HG03097 (cell line): ENCODE data around the gene THBS1.

Source experiments
- ATAC-seq: cut with Tn5 transposase; IDR thresholded peaks from one replicate; pipeline ENCODE4 v1.9.1; 2021; ENCODE audit not compliant: unreplicated experiment, low FRiP score

THBS1 gene

DNA sequence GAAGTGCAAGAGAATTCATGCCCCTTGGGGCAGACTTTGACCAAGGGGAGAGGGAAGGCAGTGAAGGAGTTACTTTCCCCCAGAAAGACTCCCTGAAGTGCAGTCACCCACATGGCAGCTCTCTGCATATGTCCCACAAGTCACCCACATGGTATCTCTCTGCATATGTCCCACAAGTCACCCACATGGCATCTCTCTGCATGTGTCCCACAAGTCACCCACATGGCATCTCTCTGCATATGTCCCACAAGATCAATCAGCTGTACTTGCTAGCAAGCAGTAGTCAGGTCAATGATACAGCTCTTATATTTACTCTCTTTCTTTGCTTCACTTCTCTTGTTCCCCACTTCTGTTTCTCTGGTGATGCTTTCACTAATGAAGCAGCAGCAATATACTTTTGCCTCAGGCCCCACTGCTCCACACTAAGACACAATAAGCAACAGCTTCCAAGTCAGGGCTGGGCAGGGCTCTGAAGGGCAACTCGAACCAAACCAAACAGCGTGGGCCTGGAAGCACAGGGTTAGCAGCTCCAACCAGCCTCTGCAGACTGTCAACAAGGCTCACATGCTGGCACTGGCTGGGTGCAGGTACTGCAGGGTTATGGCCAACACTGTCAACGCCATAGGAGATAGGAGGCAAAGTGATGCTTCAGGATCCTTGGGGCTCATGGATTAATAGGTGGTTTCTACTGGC, 46.7 kb downstream of the THBS1 start:
- no peak for ATAC-seq

DNA sequence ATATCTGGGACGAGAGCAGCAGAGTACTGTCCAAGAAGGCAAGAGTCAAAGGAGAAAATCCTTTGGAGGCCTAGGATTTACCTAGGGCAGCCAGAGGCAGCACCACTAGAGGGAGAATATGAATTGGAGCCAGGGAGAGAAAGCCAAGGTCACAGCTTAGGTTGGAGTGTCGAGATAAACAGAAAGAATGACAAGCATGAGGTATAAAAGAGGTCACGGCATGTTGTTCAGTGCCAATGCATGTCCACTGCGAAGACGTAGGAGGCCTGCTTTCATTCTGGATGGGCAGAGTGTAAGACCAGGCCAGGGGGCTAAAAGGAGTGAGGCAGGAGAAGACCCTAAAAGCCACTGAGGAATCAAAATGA, 47.2 kb downstream of the THBS1 start:
- no peak for ATAC-seq

DNA sequence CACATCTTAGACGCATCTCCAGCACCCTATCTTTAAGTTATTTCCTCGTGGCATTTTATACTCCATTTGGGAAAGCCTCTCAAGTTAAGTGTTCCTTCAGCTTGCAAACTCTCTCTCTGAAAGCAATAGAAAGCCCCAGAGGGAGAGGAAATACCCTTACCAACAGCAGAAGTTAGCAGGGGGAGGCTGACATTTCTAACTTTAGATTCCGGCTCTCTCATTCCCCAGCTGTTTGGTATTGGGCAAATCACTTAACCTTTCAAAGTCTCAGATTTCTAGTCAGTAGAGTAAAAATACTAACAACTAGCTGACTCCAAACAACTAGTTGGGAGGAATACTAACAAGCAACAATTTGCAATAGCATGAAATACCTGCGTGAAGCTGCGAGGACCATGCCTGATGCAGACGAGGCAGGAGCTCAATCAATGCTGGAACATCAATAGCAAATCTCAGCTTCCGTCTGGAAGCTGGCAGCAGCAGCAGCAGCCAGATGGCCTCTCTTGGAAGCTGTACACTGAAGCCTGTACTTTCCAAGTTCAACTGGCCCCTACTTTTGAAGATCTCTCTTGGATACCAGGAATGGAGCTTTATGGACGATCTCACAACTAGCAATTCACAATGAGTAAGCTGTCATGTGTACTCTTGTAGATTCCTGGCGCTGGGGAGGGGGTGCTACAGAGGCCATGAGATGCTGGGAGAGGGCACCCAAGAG, 47.8 kb downstream of the THBS1 start:
- ATAC-seq: no peak

DNA sequence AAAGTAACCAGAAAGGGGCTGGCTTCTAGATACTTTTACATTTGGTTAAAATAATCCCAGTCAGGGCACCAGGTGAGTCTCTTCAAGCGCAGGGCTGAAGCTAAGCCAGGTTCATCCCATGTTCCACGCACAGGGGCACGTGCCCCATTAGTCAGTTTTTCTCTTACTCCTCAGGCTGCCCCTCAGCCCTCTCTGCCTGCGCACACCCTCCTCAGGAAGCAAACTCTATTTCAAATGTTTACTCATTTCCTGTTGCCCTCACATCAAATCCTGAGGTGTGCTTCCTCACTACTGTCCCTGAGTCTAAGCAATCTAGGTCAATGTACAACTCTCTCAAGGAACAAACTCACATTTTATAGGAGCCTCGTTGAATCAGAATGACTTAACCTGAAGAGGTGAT, 48.5 kb downstream of the THBS1 start:
- ATAC-seq: no peak

DNA sequence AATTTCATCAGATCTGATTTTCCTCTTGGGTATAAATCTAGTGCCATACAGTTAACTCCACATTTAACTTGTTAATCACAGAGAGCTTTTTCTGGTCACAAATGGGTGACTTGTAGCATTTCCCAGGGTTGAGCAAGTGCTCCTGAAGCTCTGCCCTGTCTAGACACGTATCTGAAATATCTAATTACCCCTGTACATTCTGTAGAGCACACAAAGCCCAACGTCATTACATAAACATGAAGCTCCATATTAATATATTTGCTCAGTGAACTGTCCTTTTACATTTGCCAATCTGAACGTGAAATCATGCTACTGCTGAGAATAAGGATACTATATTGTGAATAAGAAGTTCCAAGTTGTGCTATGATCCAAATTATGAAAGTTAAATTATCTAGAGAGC, 49.0 kb downstream of the THBS1 start:
- ATAC-seq: no peak

DNA sequence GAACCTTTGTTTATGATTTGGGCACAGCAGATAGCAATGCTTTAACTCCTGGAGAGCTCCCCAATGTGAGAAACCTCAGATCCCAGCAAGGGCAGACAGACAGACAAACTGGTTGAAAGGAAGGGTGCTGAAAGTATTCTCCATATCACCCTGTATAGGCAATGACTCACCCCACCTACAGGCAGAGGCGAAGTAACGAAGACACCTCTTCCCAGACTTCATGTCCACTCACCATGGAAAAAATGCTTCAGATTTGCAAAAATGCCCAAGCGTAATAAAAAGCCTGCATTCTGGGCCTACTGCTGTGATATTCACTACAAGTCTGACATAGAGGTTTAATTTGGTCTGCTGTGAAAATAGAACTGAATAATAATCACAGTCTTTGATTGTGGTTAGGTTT, 50.5 kb downstream of the THBS1 start:
- no peak for ATAC-seq

DNA sequence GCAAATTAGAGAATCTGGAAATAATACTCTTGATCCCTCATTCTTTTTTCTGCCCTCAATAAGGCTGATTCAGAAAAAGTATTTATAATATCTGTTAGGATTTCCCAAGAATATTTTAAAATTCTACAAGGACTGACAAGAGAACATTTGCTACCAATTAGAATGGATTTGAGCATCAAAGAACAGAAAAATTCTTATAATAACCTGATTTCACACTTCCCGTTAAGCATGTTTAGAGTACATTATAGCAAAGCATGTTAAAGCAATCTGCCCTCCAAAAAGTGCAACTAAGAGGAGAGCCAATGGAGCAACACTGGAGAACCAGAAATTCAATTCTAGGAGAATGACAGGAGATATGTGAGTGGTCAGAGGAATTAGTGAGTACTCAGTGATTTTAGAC, 57.2 kb downstream of the THBS1 start:
- no peak for ATAC-seq

DNA sequence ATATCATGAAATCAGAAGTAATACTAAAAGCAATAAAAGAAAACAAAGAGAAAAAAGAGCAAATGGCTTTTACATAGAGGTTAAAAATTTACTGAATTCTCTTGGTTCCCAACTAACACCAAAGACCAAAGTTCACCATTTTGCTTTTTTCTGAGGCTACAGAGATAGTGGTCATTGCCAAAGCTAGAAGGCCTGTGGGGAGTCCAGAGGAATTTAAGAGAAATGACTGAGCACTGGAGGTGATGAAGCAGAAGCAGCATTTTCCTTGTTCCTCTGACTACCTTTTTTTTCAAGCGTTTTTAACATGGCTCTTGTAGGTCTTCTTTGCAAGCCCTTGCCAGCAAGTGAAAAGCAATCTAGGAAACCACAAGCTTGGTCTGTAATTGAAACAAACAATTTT, 58.2 kb downstream of the THBS1 start:
- no peak for ATAC-seq

DNA sequence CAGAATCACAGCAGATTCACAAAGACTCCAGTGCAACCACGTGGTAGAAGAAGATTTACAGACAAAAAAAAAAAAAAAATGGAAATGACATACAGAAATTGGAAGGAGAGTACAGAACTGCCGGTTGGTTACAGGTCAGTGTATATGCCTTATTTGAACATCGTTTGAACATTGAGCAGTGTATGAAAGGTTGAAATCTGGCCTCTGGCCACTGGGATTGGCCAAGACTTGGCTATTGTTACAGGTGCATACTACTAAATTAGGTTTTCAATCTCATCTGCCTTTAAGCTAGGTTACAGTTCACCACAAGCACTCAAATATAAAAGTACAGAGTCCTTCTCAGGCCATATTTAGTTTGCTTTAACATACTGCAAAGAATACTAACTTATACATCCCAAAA, 59.8 kb downstream of the THBS1 start:
- ATAC-seq: no peak

DNA sequence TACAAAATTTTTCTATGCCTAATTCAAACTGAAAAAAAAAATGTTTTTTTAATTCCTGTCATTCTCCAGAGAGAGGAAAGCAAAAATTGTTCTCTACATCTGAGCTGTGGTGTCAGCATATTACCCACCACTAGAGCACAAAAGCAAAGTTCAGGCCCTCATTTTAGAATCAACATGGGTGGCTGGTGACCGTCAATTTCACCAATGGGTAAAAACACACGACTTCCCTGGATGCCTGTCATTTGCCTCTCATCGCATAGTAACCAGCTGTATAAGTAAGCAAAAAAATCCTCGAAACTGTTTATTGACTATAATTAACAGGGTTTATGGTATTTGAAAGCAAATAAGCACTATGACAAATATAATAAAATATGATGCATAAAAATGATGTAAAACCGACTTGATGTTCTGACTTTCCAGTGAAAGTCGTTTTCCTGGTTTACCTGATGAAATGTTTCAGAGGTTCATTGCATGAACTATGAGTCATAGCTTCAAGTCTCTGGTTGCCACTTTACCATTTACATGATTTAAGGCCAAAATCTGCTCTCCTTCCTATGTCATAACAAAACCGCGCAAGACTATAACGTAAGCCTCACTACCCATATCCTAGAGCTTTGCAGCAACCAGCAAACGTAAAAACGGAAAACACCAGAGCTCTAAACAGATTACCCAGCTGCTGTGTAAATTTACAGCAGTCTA, 60.5 kb downstream of the THBS1 start:
- no peak for ATAC-seq

DNA sequence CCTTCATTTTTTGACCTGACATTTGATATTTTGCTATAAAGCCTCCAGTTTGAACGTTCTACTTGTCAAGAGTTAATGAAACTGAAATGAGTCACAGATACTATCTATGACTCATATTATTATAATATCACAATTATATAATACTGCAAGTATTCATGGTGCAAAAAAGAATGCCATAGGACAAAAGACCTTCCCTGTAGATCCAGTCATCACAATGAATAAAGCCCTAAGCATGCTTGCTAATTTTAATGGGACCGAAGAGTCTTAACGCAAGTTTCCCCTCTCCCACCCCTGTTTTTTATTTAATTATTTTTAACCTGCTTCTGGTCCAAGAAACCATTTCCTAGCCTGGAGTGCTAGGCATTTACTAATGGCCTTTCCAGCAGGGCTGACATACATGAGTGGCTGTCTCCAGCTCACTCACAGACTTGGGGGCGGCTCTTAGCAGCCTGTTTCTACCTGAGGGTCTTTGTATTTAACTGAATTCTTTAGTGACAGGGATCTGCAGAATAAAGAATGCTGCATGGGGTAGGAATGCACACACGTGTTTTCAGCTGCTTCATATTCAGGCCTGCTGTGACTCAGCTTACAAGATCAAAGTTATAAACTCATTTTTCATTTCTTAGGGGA, 61.2 kb downstream of the THBS1 start:
- no peak for ATAC-seq

DNA sequence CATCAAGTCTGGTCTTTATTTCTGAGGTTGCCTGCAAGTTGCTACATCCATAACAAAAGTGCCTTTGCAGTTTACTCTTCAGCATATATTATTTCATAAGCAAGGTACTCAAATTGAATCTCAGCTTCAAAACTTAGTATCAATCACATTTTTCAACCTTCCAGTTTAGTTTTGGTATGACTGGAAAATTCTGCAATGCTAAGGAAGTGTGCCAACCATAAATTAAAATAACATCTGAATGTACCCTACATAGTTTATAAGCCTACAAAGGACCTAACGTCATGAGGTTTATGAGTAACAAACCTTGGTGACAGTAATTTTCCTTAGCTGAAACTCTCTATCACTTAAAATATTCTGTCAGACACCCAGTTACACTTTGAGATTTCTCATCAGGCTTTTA, 62.8 kb downstream of the THBS1 start:
- ATAC-seq: no peak

DNA sequence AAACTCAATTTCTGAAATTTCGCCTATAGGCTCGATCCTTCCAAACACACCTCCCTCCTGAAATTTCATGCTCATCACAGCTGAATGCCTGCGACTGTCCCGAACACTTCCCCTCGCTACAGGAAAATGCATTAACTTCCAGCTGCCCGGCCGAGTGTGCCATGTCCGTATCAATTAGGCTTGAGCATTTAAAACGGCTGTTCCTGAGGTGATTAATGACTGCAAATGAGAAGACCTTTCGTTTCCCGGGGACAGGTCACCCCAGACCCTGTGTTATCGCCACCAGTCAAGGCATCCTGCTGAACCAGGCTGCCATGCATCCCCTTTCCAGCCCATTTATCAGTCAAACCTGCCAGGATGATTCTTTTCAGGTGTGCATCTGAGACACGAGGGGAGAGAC, 63.3 kb downstream of the THBS1 start:
- no peak for ATAC-seq

DNA sequence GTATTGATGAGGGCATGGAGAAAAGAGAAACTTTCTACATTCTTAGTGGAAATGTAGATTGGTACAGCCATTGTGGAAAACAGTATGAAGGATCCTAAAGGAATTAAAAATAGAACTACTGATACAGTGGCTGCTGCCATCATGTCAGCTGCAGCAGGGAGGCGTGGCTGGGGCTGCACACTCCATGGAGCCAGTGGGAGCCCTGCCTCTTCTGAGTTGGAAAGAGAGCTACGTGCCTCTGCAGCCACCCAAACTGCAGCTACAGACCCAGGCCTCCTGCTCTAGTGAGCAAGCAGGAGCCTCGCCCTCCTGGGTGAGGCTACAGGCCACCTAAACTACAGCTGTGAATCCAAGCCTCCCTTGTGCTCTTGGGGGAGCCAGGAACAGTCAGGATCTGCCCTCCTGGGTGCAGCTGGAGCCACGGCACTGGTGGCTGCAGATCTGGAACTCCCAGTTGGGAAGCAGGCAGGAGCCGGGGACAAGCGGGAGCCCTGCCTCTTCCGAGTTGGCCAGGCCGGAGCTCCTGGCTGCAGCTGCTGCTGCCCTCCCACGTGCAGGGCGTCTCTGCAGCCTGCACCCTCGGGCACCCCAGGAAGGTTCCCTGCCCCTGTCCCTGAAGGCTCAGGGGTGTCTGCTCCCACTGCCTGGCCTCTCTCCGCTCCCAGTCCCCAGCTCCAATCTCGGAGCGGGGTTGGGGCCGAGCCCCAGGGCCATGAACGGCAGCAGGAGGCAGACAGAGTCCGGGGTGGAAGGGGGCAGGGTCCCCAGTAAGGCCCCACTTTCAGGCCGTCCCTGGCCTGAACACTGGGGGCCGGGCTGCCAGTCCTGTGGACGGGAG, 64.5 kb downstream of the THBS1 start:
- no peak for ATAC-seq

DNA sequence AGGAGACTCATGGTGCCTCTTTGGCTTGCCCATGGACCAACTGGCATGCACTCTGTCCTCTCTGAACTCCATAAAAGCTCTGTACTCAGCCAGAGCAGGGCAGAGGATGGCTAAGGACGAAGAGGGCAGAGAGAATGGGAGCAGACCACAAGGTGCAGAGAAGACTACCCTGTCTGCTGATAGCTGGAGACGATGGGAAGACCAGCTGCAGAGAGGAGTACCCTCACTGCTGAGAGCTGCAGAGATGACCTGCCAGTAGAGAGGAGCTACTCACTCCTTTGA, 65.0 kb downstream of the THBS1 start:
- ATAC-seq: no peak

DNA sequence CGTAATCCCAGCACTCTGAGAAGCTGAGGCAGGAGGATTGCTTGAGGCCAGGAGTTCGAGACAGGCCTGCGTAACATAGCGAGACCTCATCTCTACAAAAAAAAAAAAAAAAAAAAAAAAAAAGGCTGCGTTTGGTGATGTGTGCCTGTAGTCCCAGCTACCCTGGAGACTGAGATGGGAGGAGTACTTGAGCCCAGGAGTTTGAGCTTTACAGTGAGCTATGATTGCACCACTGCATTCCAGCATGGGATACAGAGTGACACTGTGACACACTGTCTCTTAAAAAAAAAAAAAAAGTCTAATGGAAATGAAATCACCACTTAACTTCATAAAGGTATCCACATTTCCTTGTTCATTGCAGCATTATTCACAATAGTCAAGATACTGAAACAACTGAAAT, 65.5 kb downstream of the THBS1 start:
- ATAC-seq: no peak
